PC-3 (cell line): ENCODE results near the gene U2SURP.

Experiments used
- EZH2 ChIP-seq: fragments of 300-600 bp; sonication (generic); IDR thresholded peaks from one replicate; pipeline ENCODE4 v1.6.1; 2017; ENCODE audit warnings: antibody characterized with exemption, mild to moderate bottlenecking, low read length; ENCODE audit not compliant: unreplicated experiment
- TF ChIP-seq, protein P1 (sequence below): fragments of 300-600 bp; sonication (generic); conservative IDR thresholded peaks from 2 replicates; pipeline ENCODE4 v1.5.1; 2017; ENCODE audit warnings: antibody characterized with exemption, low read depth, mild to moderate bottlenecking, low read length

DNA sequence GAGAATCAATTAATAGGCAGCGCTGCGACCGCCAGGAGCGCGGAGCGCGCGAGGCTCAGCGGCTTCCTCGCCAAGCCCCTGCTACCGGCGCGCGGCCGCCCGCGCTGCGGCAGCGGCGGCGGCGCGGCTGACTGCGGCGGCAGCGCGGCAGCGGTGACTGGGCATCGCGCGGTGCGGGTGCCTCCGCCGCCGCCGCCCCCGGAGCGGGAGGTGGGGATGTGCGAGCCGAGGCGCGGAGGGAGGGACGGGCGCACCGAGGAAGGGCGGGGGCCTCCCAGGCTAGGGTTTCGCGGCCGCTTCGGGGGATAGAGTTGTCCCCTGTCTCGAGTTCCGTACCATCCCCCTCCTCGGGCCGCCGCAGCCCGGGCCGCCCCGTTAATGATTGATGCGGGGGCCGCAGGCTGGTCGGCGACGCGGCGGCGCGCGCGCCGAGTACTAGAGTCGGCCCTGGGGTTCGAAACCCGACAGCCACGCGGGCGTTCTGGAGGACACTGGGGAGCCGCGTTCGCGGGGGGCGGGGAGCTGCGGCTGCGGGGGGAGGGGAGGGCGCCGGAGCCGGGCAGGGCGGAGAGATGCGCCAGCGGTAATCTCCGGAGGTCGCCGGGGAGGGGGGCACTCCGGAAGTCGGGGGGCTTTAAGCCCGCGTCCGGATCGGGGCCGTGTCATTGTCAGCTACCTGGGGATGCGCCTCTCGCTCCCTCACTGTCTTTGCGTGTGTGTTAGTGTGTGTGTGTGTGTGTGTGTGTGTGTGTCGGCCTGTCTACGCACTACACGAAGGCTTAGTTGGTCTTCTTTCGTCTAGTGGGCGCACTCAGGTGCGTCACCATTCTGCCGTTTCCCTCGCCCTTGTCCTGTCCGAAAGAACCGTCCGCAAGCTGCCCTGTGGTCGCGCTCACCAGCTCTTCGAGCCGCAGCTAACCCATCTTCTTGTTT lies 37.6 kb upstream of the U2SURP start, which contains the start of gene PAQR9:
- TF ChIP-seq, protein P1, sequence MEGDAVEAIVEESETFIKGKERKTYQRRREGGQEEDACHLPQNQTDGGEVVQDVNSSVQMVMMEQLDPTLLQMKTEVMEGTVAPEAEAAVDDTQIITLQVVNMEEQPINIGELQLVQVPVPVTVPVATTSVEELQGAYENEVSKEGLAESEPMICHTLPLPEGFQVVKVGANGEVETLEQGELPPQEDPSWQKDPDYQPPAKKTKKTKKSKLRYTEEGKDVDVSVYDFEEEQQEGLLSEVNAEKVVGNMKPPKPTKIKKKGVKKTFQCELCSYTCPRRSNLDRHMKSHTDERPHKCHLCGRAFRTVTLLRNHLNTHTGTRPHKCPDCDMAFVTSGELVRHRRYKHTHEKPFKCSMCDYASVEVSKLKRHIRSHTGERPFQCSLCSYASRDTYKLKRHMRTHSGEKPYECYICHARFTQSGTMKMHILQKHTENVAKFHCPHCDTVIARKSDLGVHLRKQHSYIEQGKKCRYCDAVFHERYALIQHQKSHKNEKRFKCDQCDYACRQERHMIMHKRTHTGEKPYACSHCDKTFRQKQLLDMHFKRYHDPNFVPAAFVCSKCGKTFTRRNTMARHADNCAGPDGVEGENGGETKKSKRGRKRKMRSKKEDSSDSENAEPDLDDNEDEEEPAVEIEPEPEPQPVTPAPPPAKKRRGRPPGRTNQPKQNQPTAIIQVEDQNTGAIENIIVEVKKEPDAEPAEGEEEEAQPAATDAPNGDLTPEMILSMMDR = no peak
- no peak for TF ChIP-seq EZH2
